OCI-LY7 (cell line): ENCODE measurements around the gene ZC3H12A. TPM values are rescaled to one million over a fixed set of nuclear protein-coding genes. Genes with fewer than 3 reads are reported as not detected.

Source experiments
- BruUV-seq: library from RNA; stranded (reverse); fragments of 400-500 nt; replicated peaks from 2 replicates; lab custom pipeline; 2021; lab: Mats Ljungman, UMichigan
- CTCF ChIA-PET: fragments of 300-600 bp; sonication (Branson Sonifier 250); formaldehyde crosslinking; loops from one replicate; lab custom pipeline; 2022; ENCODE audit warnings: antibody characterized with exemption; ENCODE audit not compliant: unreplicated experiment; lab: Charles Lee
- POLR2A ChIA-PET: fragments of 300-600 bp; sonication (Branson Sonifier 250); formaldehyde crosslinking; loops from one replicate; lab custom pipeline; 2022; ENCODE audit warnings: antibody characterized with exemption; lab: Charles Lee
- DNase-seq: peaks from one replicate; pipeline ENCODE4 v3.0.0-alpha.2; 2015; ENCODE audit warnings: low spot score
- H2AFZ ChIP-seq: fragments of 200-600 bp; sonication (generic), shearing (Covaris generic); 2 replicates; pipeline ENCODE4 v1.6.1; 2014; ENCODE audit warnings: mild to moderate bottlenecking, antibody characterized with exemption, low read length, moderate library complexity
- H3K27ac ChIP-seq: fragments of 200-600 bp; sonication (generic); 2 replicates; pipeline ENCODE4 v1.5.1; 2014; ENCODE audit warnings: mixed run types, low read depth, mild to moderate bottlenecking, moderate library complexity, low read length, inconsistent platforms; ENCODE audit not compliant: poor library complexity, severe bottlenecking
- H3K36me3 ChIP-seq: fragments of 200-600 bp; sonication (generic); 2 replicates; pipeline ENCODE4 v1.6.1; 2014; ENCODE audit warnings: mild to moderate bottlenecking, antibody characterized with exemption, low read length, moderate library complexity, mixed read lengths; ENCODE audit not compliant: insufficient read depth
- H3K4me1 ChIP-seq: fragments of 200-600 bp; sonication (generic); 2 replicates; pipeline ENCODE4 v1.5.1; 2014; ENCODE audit warnings: mild to moderate bottlenecking, low read length; ENCODE audit not compliant: insufficient read depth, poor library complexity, severe bottlenecking
- H3K4me2 ChIP-seq: fragments of 200-600 bp; sonication (generic); 2 replicates; pipeline ENCODE4 v1.6.1; 2014; ENCODE audit warnings: mild to moderate bottlenecking, low read length
- H3K4me3 ChIP-seq: fragments of 200-600 bp; sonication (generic); 2 replicates; pipeline ENCODE4 v1.5.1; 2014; ENCODE audit warnings: mild to moderate bottlenecking, low read depth, low read length; ENCODE audit not compliant: poor library complexity, severe bottlenecking
- H3K79me2 ChIP-seq: fragments of 200-600 bp; sonication (generic); 2 replicates; pipeline ENCODE4 v1.6.1; 2016; ENCODE audit warnings: low read depth, mild to moderate bottlenecking, low read length, moderate library complexity, mixed read lengths; ENCODE audit not compliant: insufficient read depth
- H3K9me2 ChIP-seq: fragments of 200-600 bp; sonication (generic); 2 replicates; pipeline ENCODE4 v1.6.1; 2016; ENCODE audit warnings: mild to moderate bottlenecking, low read length, mixed read lengths; ENCODE audit not compliant: insufficient read depth
- H3K9me3 ChIP-seq: fragments of 200-600 bp; sonication (generic); 2 replicates; pipeline ENCODE4 v1.6.1; 2014; ENCODE audit warnings: mild to moderate bottlenecking, mixed run types, low read length, mixed read lengths
- H4K20me1 ChIP-seq: fragments of 200-600 bp; sonication (generic); 2 replicates; pipeline ENCODE4 v1.6.1; 2014; ENCODE audit warnings: mild to moderate bottlenecking, antibody characterized with exemption, low read length, moderate library complexity, mixed read lengths; ENCODE audit not compliant: insufficient read depth
- CTCF ChIP-seq: fragments of 200-600 bp; sonication (generic); conservative IDR thresholded peaks from 2 replicates; pipeline ENCODE4 v1.5.1; 2014; ENCODE audit warnings: mild to moderate bottlenecking, antibody characterized with exemption, low read length, moderate library complexity, mixed read lengths
- EZH2phosphoT487 ChIP-seq: fragments of 200-600 bp; sonication (generic); IDR thresholded peaks from 2 replicates; pipeline ENCODE4 v1.6.1; 2018; ENCODE audit warnings: low read depth, borderline replicate concordance, mild to moderate bottlenecking, mixed run types, antibody characterized with exemption, low read length, moderate library complexity, mixed read lengths
- intact Hi-C: fragments of 100-400 bp; cut with micrococcal nuclease; formaldehyde crosslinking; loops from one replicate; pipeline ENCODE4 v1.10.0; 2022; ENCODE audit not compliant: unreplicated experiment
- total RNA-seq, 2 experiments: library from RNA; depleted of rRNA in 1 of 2; stranded (reverse); fragments of >200 nt in 1 of 2; shearing (Covaris generic) in 1 of 2; gene quantifications; 2 replicates each; pipeline ENCODE4 v1.2.3, GENCODE V29; 2014 to 2022

The ZC3H12A gene
- total RNA-seq, 2 experiments from 2014 or later: 11.5 to 20.7 TPM

GRCh38 chr1:37514350-37515184 lies 40.2 kb downstream of the ZC3H12A start, which contains the start of gene MEAF6:
Gene MEAF6 (minus strand): TSS chr1:37514766. CDS start chr1:37514746, 20 bp downstream.
- H4K20me1 ChIP-seq: peaks cover 10% of the 10 kb centered on the region; the same call in 1 of the 2 replicates
- peaks cover 16% of the 10 kb centered on the region for H3K4me1 ChIP-seq
- intact Hi-C loops: loop anchor here (2.0 to 5.0 kb wide), 2 partner anchors 40 to 178 kb away; partner anchors contain the start of genes CDCA8 and ZC3H12A
- TF ChIP-seq EZH2phosphoT487 (no peak), CTCF (peak; percentile 83)
- no TSS peak for BruUV-seq
- H3K4me3 ChIP-seq: peak within 1 kb of the TSS; percentile 82
- no peaks in the 10 kb centered on the region for H3K9me2 ChIP-seq
- DNase-seq: peak; percentile 92
- H3K27ac ChIP-seq: peak within 1 kb of the TSS; percentile 47
- H3K4me2 ChIP-seq: peak within 1 kb of the TSS; percentile 90
- peaks cover 13% of the 10 kb centered on the region; the same call in 1 of the 2 replicates for H3K79me2 ChIP-seq
- POLR2A ChIA-PET: interaction anchor here (0.6 to 1.5 kb wide), 12 partner anchors 10 to 1373 kb away, joined by 3 to 8 read pairs (median 4); partner anchors contain the start of genes CDCA8 and ZC3H12A
- peak within 1 kb of the TSS; percentile 88 for H2AFZ ChIP-seq
- H3K36me3 ChIP-seq: peaks cover 25% of the 10 kb centered on the region
- H3K9me3 ChIP-seq: no peaks in the 10 kb centered on the region
- CTCF ChIA-PET: interaction anchor here (0.7 to 1.3 kb wide), 5 partner anchors 13 to 176 kb away, joined by 3 to 7 read pairs (median 4); partner anchors contain the start of gene GNL2

GRCh38 chr1:37515185-37516034 lies 41.0 kb downstream of the ZC3H12A start:
- TF ChIP-seq EZH2phosphoT487: no peak
- TF ChIP-seq CTCF: no peak

More at GRCh38 chr1:37515185-37516034, 41.0 kb downstream of the ZC3H12A start:
- peak overlapping the region; percentile 47 for H3K27ac ChIP-seq
- H3K4me2 ChIP-seq: peak overlapping the region; percentile 74
- no peaks in the 10 kb centered on the region for H3K9me3 ChIP-seq
- peaks cover 10% of the 10 kb centered on the region; the same call in 1 of the 2 replicates for H4K20me1 ChIP-seq
- peaks cover 16% of the 10 kb centered on the region for H3K4me1 ChIP-seq
- BruUV-seq: TSS peak; percentile 96
- peaks cover 25% of the 10 kb centered on the region for H3K36me3 ChIP-seq
- H3K4me3 ChIP-seq: peak overlapping the region; percentile 82
- intact Hi-C loops: loop anchor here (2.0 kb wide), 1 partner anchor 41 kb away; the partner anchor contains the start of gene ZC3H12A
- H2AFZ ChIP-seq: peak overlapping the region; percentile 88; the same call in 1 of the 2 replicates
- H3K79me2 ChIP-seq: peaks cover 13% of the 10 kb centered on the region; the same call in 1 of the 2 replicates
- POLR2A ChIA-PET: interaction anchor here (0.6 to 1.5 kb wide), 8 partner anchors 9 to 1372 kb away, joined by 3 to 8 read pairs (median 4); partner anchors contain the start of genes CDCA8 and ZC3H12A
- CTCF ChIA-PET: interaction anchor here (1.1 to 1.3 kb wide), 2 partner anchors 12 to 28 kb away, joined by 5 to 7 read pairs; no protein-coding TSS in a partner anchor
- H3K9me2 ChIP-seq: no peaks in the 10 kb centered on the region
- no peak for DNase-seq
